H1 (cell line): ENCODE data around the gene UBTD1. TPM values are rescaled to one million over a fixed set of nuclear protein-coding genes. Genes with fewer than 3 reads are reported as not detected.

Experiments used
- KDM5A ChIP-seq: fragments of 200-600 bp; IDR thresholded peaks from 2 replicates; pipeline ENCODE4 v1.7.1; 2012; ENCODE audit warnings: mild to moderate bottlenecking, low read length, inconsistent platforms, mixed read lengths
- SIX5 ChIP-seq: IDR thresholded peaks from 2 replicates; pipeline ENCODE4 v1.6.1; 2011; ENCODE audit warnings: mild to moderate bottlenecking, low read depth, low read length
- TBP ChIP-seq: IDR thresholded peaks from 2 replicates; pipeline ENCODE4 v1.6.1; 2011; ENCODE audit warnings: low read depth, low read length, improper control_type of control experiment
- polyA plus RNA-seq, 7 experiments: library from polyadenylated mRNA; depleted of rRNA in 3 of 7; stranded (reverse) in 5 of 7; unstranded in 2 of 7; fragments of >200 nt in 5 of 7; fragments of 200-250 nt in 2 of 7; gene quantifications; 1 replicate in 5 of 7; 2 replicates in 1 of 7; 4 replicates in 1 of 7; pipeline versions ENCODE4 v1.2.1 to v1.2.3, GENCODE V29; 2011 to 2013; ENCODE audit warnings: missing spikeins in 2 of 7, mixed read lengths in 2 of 7
- total RNA-seq: library from RNA; stranded (reverse); fragmentation: NEBNext Ultra II Directional; extraction: Animal tissue kit (Norgen Biotek cat#: 25700); gene quantifications from 2 replicates; pipeline ENCODE4 v1.2.1, GENCODE V29; 2021
- TF ChIP-seq, protein P1 (sequence below): IDR thresholded peaks from 2 replicates; pipeline ENCODE4 v1.6.1; 2012; ENCODE audit warnings: low read length, inconsistent platforms

Gene UBTD1
- total and polyA plus RNA-seq, 2 of the 8 experiments (the other 6 are each of a cell fraction or from before 2014, with no cell fraction given): 22.3 to 36.2 TPM

- TF ChIP-seq KDM5A: no peak
- TF ChIP-seq, protein P1, sequence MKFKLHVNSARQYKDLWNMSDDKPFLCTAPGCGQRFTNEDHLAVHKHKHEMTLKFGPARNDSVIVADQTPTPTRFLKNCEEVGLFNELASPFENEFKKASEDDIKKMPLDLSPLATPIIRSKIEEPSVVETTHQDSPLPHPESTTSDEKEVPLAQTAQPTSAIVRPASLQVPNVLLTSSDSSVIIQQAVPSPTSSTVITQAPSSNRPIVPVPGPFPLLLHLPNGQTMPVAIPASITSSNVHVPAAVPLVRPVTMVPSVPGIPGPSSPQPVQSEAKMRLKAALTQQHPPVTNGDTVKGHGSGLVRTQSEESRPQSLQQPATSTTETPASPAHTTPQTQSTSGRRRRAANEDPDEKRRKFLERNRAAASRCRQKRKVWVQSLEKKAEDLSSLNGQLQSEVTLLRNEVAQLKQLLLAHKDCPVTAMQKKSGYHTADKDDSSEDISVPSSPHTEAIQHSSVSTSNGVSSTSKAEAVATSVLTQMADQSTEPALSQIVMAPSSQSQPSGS: no peak
- no peak for TF ChIP-seq SIX5
- TF ChIP-seq TBP: no peak
- TF ChIP-seq, all 59 proteins: peak for 0
Measured at GRCh38 chr10:97570146-97570788, 71.5 kb downstream of the UBTD1 start (continued).
